ENCODE results near the gene TEX36. TPM values are rescaled to one million over a fixed set of nuclear protein-coding genes. Genes with fewer than 3 reads are reported as not detected.

Gene TEX36
- total and polyA plus RNA-seq, 9 of the 15 experiments (the other 6 are each of a cell fraction or from before 2014, with no cell fraction given): 0.10 to 0.82 (median 0.15) TPM; not detected in 6

- TF ChIP-seq, protein P1, sequence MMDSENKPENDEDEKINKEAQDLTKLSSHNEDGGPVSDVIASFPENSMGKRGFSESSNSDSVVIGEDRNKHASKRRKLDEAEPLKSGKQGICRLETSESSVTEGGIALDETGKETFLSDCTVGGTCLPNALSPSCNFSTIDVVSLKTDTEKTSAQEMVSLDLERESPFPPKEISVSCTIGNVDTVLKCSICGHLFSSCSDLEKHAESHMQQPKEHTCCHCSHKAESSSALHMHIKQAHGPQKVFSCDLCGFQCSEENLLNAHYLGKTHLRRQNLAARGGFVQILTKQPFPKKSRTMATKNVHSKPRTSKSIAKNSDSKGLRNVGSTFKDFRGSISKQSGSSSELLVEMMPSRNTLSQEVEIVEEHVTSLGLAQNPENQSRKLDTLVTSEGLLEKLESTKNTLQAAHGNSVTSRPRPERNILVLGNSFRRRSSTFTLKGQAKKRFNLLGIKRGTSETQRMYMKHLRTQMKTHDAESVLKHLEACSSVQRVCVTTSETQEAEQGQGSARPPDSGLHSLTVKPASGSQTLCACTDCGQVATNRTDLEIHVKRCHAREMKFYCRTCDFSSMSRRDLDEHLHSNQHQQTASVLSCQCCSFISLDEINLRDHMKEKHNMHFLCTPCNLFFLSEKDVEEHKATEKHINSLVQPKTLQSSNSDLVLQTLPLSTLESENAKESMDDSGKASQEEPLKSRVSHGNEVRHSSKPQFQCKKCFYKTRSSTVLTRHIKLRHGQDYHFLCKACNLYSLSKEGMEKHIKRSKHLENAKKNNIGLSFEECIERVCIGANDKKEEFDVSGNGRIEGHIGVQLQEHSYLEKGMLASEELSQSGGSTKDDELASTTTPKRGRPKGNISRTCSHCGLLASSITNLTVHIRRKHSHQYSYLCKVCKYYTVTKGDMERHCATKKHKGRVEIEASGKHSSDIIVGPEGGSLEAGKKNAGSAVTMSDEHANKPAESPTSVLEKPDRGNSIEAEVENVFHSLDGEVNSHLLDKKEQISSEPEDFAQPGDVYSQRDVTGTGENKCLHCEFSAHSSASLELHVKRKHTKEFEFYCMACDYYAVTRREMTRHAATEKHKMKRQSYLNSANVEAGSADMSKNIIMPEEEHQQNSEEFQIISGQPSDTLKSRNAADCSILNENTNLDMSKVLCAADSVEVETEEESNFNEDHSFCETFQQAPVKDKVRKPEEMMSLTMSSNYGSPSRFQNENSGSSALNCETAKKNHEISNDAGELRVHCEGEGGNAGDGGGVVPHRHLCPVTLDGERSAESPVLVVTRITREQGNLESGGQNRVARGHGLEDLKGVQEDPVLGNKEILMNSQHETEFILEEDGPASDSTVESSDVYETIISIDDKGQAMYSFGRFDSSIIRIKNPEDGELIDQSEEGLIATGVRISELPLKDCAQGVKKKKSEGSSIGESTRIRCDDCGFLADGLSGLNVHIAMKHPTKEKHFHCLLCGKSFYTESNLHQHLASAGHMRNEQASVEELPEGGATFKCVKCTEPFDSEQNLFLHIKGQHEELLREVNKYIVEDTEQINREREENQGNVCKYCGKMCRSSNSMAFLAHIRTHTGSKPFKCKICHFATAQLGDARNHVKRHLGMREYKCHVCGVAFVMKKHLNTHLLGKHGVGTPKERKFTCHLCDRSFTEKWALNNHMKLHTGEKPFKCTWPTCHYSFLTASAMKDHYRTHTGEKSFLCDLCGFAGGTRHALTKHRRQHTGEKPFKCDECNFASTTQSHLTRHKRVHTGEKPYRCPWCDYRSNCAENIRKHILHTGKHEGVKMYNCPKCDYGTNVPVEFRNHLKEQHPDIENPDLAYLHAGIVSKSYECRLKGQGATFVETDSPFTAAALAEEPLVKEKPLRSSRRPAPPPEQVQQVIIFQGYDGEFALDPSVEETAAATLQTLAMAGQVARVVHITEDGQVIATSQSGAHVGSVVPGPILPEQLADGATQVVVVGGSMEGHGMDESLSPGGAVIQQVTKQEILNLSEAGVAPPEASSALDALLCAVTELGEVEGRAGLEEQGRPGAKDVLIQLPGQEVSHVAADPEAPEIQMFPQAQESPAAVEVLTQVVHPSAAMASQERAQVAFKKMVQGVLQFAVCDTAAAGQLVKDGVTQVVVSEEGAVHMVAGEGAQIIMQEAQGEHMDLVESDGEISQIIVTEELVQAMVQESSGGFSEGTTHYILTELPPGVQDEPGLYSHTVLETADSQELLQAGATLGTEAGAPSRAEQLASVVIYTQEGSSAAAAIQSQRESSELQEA (IDR thresholded peaks at IDR 0.05; ENCODE audit: low read depth): no peak
- TF ChIP-seq RAD21 (CRISPR knock-in tag; conservative IDR thresholded peaks at IDR 0.05 in 1 of 2, IDR thresholded peaks at IDR 0.05 in 1 of 2): peak; percentile 55 to 78
Measured at GRCh38 chr10:125629758-125630376, 53.1 kb downstream of the TEX36 start (continued).
